ENCODE data around the gene RFPL3.
"Not testable (repeated sequence)": the region's sequence is repeated elsewhere in the genome, so short reads cannot be mapped to it uniquely, and the experiment has no call there.

RFPL3 gene

DNA sequence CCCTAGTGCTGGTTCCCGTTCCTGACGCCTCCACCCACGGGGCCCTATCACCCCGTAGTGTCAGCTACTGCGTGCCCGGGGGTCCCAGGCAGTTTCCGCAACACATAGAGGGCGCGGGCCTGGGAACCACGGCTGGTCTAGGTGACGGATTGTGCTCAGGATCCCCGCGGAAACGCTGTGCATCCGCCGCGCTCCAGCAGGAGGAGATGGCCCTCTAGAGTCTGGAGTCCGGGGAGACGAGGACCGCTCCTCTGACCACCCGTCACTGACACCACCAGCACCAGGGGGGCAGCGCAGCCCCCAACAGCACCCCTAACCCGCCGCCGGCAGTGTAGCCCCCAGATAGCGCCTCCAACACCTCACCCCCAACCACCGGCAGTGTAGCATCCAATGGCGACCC, 4.4 kb upstream of the RFPL3 start:
- Histone ChIP-seq H3K36me3 (ENCODE audit: control insufficient read depth, insufficient read depth, low read length) (no peaks in the 10 kb centered on the region), H3K27me3 (replicated peaks; ENCODE audit: control insufficient read depth, insufficient read depth, low read length) (no peaks in the 10 kb centered on the region), H3K4me3 (replicated peaks; ENCODE audit: low read depth, low read length) (no peak overlapping the region)
- DNase-seq (ENCODE audit: extremely low read depth, insufficient read length) = no peak
- TF ChIP-seq, protein P1, sequence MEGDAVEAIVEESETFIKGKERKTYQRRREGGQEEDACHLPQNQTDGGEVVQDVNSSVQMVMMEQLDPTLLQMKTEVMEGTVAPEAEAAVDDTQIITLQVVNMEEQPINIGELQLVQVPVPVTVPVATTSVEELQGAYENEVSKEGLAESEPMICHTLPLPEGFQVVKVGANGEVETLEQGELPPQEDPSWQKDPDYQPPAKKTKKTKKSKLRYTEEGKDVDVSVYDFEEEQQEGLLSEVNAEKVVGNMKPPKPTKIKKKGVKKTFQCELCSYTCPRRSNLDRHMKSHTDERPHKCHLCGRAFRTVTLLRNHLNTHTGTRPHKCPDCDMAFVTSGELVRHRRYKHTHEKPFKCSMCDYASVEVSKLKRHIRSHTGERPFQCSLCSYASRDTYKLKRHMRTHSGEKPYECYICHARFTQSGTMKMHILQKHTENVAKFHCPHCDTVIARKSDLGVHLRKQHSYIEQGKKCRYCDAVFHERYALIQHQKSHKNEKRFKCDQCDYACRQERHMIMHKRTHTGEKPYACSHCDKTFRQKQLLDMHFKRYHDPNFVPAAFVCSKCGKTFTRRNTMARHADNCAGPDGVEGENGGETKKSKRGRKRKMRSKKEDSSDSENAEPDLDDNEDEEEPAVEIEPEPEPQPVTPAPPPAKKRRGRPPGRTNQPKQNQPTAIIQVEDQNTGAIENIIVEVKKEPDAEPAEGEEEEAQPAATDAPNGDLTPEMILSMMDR (IDR thresholded peaks at IDR 0.05; ENCODE audit: insufficient read depth, low read length, poor library complexity, severe bottlenecking) = no peak

GRCh38 chr22:32353840-32354239, 3.8 kb upstream of the RFPL3 start:
- H3K27me3 ChIP-seq (replicated peaks; ENCODE audit: control insufficient read depth, insufficient read depth, low read length) = no peaks in the 10 kb centered on the region
- DNase-seq (ENCODE audit: extremely low read depth, insufficient read length) = no peak
- TF ChIP-seq, protein P1 (IDR thresholded peaks at IDR 0.05; ENCODE audit: insufficient read depth, low read length, poor library complexity, severe bottlenecking) = no peak
- no peak overlapping the region for H3K4me3 ChIP-seq (replicated peaks; ENCODE audit: low read depth, low read length)
- H3K36me3 ChIP-seq (ENCODE audit: control insufficient read depth, insufficient read depth, low read length) = no peaks in the 10 kb centered on the region

GRCh38 chr22:32354360-32355351, 3.0 kb upstream of the RFPL3 start:
- no peak for DNase-seq (ENCODE audit: extremely low read depth, insufficient read length)
- H3K36me3 ChIP-seq (ENCODE audit: control insufficient read depth, insufficient read depth, low read length) = no peaks in the 10 kb centered on the region
- H3K4me3 ChIP-seq (replicated peaks; ENCODE audit: low read depth, low read length) = no peak overlapping the region
- H3K27me3 ChIP-seq (replicated peaks; ENCODE audit: control insufficient read depth, insufficient read depth, low read length) = no peaks in the 10 kb centered on the region
- TF ChIP-seq, protein P1 (IDR thresholded peaks at IDR 0.05; ENCODE audit: insufficient read depth, low read length, poor library complexity, severe bottlenecking) = no peak

GRCh38 chr22:32355760-32356159, 1.9 kb upstream of the RFPL3 start:
- no peaks in the 10 kb centered on the region for H3K27me3 ChIP-seq (replicated peaks; ENCODE audit: control insufficient read depth, insufficient read depth, low read length)
- TF ChIP-seq, protein P1 (IDR thresholded peaks at IDR 0.05; ENCODE audit: insufficient read depth, low read length, poor library complexity, severe bottlenecking) = no peak
- no peak overlapping the region for H3K4me3 ChIP-seq (replicated peaks; ENCODE audit: low read depth, low read length)
- H3K36me3 ChIP-seq (ENCODE audit: control insufficient read depth, insufficient read depth, low read length) = no peaks in the 10 kb centered on the region
- DNase-seq (ENCODE audit: extremely low read depth, insufficient read length) = no peak

- H3K36me3 ChIP-seq (ENCODE audit: control insufficient read depth, insufficient read depth, low read length); H3K27me3 ChIP-seq (replicated peaks; ENCODE audit: control insufficient read depth, insufficient read depth, low read length); DNase-seq (ENCODE audit: extremely low read depth, insufficient read length); H3K4me3 ChIP-seq (replicated peaks; ENCODE audit: low read depth, low read length): not testable (repeated sequence)
These were observed 2.4 kb downstream of the RFPL3 start for GRCh38 chr22:32360096-32360495.

DNA sequence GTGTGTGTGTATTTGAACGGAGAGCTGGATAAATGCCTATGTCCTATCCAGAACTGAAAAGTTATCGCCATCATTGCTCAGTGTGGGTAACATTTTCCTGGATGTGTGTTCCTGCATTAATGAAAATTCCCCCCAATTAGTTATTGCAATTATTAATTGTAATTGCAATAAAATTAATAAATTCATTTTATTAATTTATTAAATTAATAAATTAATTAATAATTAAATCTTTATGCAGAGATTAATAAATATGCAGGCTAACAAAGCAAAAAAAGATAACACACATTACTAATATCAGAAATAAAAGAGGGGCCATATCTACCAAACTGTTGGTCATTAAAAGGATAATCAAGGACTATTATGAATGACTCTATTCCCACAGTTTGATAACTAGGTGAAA, 3.6 kb downstream of the RFPL3 start:
- DNase-seq (ENCODE audit: extremely low read depth, insufficient read length) = no peak
- Histone ChIP-seq H3K4me3 (replicated peaks; ENCODE audit: low read depth, low read length) (no peak overlapping the region), H3K36me3 (ENCODE audit: control insufficient read depth, insufficient read depth, low read length) (no peaks in the 10 kb centered on the region), H3K27me3 (replicated peaks; ENCODE audit: control insufficient read depth, insufficient read depth, low read length) (no peaks in the 10 kb centered on the region)
- TF ChIP-seq, protein P1 (IDR thresholded peaks at IDR 0.05; ENCODE audit: insufficient read depth, low read length, poor library complexity, severe bottlenecking) = no peak
